Calu3 (cell line): ENCODE measurements around the gene KLK13. TPM values are rescaled to one million over a fixed set of nuclear protein-coding genes. Genes with fewer than 3 reads are reported as not detected.

ENCODE experiments used
- BruUV-seq: library from RNA; stranded (reverse); fragments of 400-500 nt; replicated peaks from 2 replicates; lab custom pipeline; 2021; lab: Mats Ljungman, UMichigan
- CTCF ChIA-PET: fragments of 300-600 bp; sonication (Branson Sonifier 250); formaldehyde crosslinking; loops from one replicate; lab custom pipeline; 2022; ENCODE audit warnings: antibody characterized with exemption; lab: Charles Lee
- DNase-seq: peaks from one replicate; pipeline ENCODE4 v3.0.0; 2022
- H3K27ac Mint-ChIP-seq: one replicate; pipeline ENCODE4 v1.8.0; 2022; ENCODE audit warnings: mixed read lengths; ENCODE audit not compliant: unreplicated experiment
- H3K27me3 Mint-ChIP-seq: one replicate; pipeline ENCODE4 v1.8.0; 2022; ENCODE audit warnings: mixed read lengths; ENCODE audit not compliant: unreplicated experiment
- H3K36me3 Mint-ChIP-seq: one replicate; pipeline ENCODE4 v1.8.0; 2022; ENCODE audit warnings: mild to moderate bottlenecking, moderate library complexity, mixed read lengths; ENCODE audit not compliant: insufficient read depth, unreplicated experiment
- H3K4me1 Mint-ChIP-seq: one replicate; pipeline ENCODE4 v1.8.0; 2022; ENCODE audit warnings: mild to moderate bottlenecking, low read depth, mixed read lengths; ENCODE audit not compliant: unreplicated experiment
- H3K4me3 Mint-ChIP-seq: one replicate; pipeline ENCODE4 v1.8.0; 2022; ENCODE audit warnings: mild to moderate bottlenecking, low read depth, moderate library complexity, mixed read lengths; ENCODE audit not compliant: unreplicated experiment
- H3K9me3 Mint-ChIP-seq: one replicate; pipeline ENCODE4 v1.8.0; 2022; ENCODE audit warnings: low read depth, mixed read lengths; ENCODE audit not compliant: unreplicated experiment
- CTCF ChIP-seq: fragments of 200-600 bp; IDR thresholded peaks from one replicate; pipeline ENCODE4 v1.8.0; 2022; ENCODE audit warnings: antibody characterized with exemption; ENCODE audit not compliant: unreplicated experiment
- intact Hi-C: fragments of 100-400 bp; cut with micrococcal nuclease; formaldehyde crosslinking; loops from one replicate; pipeline ENCODE4 v1.10.0; 2022; ENCODE audit not compliant: unreplicated experiment
- total RNA-seq: library from RNA; stranded (reverse); gene quantifications from 2 replicates; pipeline ENCODE4 v1.2.3, GENCODE V29; 2022

The KLK13 gene
- total RNA-seq, 1 experiment from 2014 or later: not detected

GRCh38 chr19:51076631-51077213, 11.8 kb upstream of the KLK13 start:
- intact Hi-C loops: no loop called here
- Mint-ChIP-seq H3K9me3 (peaks cover 3% of the 10 kb centered on the region), H3K36me3 (no peaks in the 10 kb centered on the region), H3K4me3 (no peak overlapping the region), H3K27me3 (peaks cover 42% of the 10 kb centered on the region), H3K4me1 (no peaks in the 10 kb centered on the region), H3K27ac (no peak overlapping the region)
- TF ChIP-seq CTCF: no peak
- no peak for DNase-seq
- CTCF ChIA-PET: interaction anchor here (0.6 kb wide), 1 partner anchor 13 kb away, joined by 4 read pairs; no protein-coding TSS in a partner anchor
- BruUV-seq: no TSS peak

GRCh38 chr19:51075998-51076397, 11.1 kb upstream of the KLK13 start:
- CTCF ChIA-PET: no interaction called here
- Mint-ChIP-seq H3K27ac (no peak overlapping the region), H3K9me3 (peaks cover 3% of the 10 kb centered on the region), H3K4me3 (no peak overlapping the region), H3K4me1 (no peaks in the 10 kb centered on the region), H3K36me3 (no peaks in the 10 kb centered on the region), H3K27me3 (peaks cover 37% of the 10 kb centered on the region)
- intact Hi-C loops: no loop called here
- no peak for TF ChIP-seq CTCF
- no peak for DNase-seq
- no TSS peak for BruUV-seq

DNA sequence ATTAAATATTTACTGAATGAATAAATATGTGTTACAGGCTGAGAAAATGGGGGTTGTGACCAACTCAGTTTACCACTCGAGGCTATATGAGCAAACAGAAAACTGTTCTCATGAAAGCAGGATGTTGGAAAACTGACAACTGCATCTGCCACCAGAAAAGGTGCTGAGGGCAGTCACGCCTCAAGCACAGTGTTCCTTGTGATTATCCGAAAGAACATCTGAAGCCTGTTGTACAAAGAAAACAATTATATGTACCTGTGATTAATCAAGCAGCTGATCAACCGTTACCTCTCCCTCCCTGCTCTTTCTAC, 6.2 kb upstream of the KLK13 start:
- intact Hi-C loops: no loop called here
- Mint-ChIP-seq H3K27ac (no peak overlapping the region), H3K27me3 (peaks cover 43% of the 10 kb centered on the region), H3K36me3 (no peaks in the 10 kb centered on the region), H3K4me1 (no peaks in the 10 kb centered on the region), H3K9me3 (peaks cover 8% of the 10 kb centered on the region), H3K4me3 (no peak overlapping the region)
- no peak for TF ChIP-seq CTCF
- DNase-seq: no peak
- no TSS peak for BruUV-seq
- CTCF ChIA-PET: interaction anchor here (0.6 kb wide), 1 partner anchor 267 kb away, joined by 8 read pairs; no protein-coding TSS in a partner anchor

DNA sequence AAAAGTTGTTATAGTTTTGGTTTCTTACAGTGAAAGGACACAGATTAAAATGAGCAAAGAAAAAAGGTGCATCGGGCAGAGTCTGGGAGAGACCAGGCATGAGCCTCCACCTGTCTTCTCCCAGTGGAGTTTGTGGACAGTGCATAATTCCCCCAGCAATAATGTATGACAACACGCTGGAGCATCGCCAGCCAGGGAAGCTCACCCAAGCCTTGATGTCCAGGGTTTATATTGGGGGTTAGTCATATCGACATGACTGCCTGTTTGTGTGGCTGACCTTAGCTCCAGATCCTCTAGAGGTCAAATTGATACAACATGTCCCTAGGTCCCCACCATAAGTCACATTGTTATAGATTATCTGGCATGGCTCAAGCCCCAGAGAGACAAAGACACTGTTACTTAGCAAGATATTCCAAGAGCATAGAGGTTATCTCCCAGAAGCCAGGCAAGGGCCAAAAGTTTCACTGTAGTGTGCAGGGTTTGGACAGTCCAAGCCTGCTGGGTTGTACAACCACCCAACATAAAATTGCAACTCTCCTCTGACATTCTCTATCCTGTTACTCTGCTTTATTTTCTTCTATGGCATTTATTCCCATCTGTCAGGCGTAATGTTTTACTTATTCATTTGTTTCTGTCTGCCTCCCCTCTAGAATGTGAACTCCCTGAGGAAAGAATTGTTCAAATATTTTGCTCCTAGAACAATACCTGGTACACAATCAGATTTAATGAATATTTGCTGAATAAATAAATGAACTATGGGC, 5.6 kb upstream of the KLK13 start:
- Mint-ChIP-seq H3K4me1 (no peaks in the 10 kb centered on the region), H3K27me3 (peaks cover 43% of the 10 kb centered on the region), H3K36me3 (no peaks in the 10 kb centered on the region), H3K27ac (no peak overlapping the region), H3K4me3 (no peak overlapping the region), H3K9me3 (peaks cover 8% of the 10 kb centered on the region)
- no peak for DNase-seq
- CTCF ChIA-PET: interaction anchor here (0.6 kb wide), 1 partner anchor 266 kb away, joined by 8 read pairs; no protein-coding TSS in a partner anchor
- BruUV-seq: no TSS peak
- intact Hi-C loops: no loop called here
- no peak for TF ChIP-seq CTCF
